ENCODE results near the gene BIRC2.

The BIRC2 gene

DNA sequence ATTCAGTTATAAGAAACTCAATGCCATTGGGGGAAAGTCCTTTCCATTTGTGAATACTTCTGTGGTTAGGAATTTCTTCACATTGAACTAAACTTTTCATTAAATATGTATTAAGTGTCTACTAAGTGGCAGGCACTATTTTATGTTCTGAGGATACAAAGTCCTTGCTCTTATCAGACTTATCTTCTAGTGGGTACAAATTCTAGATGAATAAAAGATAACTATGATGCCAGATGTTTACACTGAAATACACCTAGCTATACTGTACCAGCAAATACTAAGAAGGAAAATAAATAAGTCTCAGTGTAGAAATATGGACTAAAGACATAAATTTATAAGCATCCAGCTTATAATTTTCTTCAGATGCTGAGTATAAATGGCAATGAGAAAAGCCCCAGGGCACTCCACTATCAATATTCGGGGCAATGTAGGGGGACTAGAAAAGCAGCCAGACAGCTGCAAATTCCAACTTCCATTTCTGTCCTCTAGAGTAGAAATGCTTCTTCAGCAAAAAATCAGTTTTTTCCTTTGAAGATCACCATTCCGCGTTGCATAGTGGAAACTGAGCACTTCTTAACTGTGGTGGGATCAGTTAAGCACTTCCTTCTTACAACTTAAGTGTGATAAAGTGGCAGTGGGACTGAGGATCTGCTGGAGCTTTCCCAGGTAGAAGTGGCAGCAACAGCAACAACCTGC, 41.5 kb upstream of the BIRC2 start (continued):
- TF ChIP-seq RBAK (tag by site-specific recombination; IDR thresholded peaks at IDR 0.05) (no peak), KLF1 (tag by site-specific recombination; IDR thresholded peaks at IDR 0.05) (no peak), ZSCAN30 (tag by site-specific recombination; IDR thresholded peaks at IDR 0.05) (no peak), ZNF302 (tag by site-specific recombination; IDR thresholded peaks at IDR 0.05; ENCODE audit: low read depth) (no peak)
- TF ChIP-seq, protein P1, sequence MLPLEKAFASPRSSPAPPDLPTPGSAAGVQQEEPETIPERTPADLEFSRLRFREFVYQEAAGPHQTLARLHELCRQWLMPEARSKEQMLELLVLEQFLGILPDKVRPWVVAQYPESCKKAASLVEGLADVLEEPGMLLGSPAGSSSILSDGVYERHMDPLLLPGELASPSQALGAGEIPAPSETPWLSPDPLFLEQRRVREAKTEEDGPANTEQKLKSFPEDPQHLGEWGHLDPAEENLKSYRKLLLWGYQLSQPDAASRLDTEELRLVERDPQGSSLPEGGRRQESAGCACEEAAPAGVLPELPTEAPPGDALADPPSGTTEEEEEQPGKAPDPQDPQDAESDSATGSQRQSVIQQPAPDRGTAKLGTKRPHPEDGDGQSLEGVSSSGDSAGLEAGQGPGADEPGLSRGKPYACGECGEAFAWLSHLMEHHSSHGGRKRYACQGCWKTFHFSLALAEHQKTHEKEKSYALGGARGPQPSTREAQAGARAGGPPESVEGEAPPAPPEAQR (tag by site-specific recombination; IDR thresholded peaks at IDR 0.05) = no peak
- TF ChIP-seq, protein P2, sequence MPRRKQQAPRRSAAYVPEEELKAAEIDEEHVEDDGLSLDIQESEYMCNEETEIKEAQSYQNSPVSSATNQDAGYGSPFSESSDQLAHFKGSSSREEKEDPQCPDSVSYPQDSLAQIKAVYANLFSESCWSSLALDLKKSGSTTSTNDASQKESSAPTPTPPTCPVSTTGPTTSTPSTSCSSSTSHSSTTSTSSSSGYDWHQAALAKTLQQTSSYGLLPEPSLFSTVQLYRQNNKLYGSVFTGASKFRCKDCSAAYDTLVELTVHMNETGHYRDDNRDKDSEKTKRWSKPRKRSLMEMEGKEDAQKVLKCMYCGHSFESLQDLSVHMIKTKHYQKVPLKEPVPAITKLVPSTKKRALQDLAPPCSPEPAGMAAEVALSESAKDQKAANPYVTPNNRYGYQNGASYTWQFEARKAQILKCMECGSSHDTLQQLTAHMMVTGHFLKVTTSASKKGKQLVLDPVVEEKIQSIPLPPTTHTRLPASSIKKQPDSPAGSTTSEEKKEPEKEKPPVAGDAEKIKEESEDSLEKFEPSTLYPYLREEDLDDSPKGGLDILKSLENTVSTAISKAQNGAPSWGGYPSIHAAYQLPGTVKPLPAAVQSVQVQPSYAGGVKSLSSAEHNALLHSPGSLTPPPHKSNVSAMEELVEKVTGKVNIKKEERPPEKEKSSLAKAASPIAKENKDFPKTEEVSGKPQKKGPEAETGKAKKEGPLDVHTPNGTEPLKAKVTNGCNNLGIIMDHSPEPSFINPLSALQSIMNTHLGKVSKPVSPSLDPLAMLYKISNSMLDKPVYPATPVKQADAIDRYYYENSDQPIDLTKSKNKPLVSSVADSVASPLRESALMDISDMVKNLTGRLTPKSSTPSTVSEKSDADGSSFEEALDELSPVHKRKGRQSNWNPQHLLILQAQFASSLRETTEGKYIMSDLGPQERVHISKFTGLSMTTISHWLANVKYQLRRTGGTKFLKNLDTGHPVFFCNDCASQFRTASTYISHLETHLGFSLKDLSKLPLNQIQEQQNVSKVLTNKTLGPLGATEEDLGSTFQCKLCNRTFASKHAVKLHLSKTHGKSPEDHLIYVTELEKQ (tag by site-specific recombination; IDR thresholded peaks at IDR 0.05; ENCODE audit: borderline replicate concordance) = no peak

DNA sequence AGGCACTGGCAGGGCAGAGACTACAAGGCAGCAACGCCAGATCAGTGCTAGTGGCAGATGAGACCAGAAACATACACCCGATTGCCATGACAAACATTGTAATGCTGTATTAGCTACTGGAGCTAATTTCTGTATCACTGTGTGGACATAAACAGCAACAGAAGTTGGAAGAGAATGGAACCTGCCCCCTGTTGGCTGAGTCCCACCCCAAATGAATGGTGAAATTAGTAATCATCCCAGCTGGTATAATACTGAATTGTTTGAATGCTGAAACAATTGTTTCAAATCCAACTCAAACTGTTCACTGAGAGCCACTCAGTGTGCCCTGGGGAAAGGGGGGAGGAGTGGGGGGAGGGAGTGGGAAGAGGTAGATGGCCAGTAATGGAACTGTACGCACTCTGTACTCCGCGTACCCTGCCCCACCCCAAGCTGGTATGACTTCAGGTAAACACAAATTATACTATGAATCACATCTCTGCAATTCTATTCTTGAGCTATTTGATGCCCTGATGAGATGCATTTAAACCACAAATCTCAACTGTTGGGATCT, 40.9 kb upstream of the BIRC2 start:
- Histone ChIP-seq H3K9me3 (ENCODE audit: control insufficient read depth, insufficient read depth, low read depth, low read length) (no peaks in the 10 kb centered on the region), H3K4me3 (ENCODE audit: low read depth, low read length) (no peak overlapping the region), H3K36me3 (ENCODE audit: control insufficient read depth in 2 of 2, insufficient read depth in 1 of 2, low read length in 2 of 2) (no peaks in the 10 kb centered on the region), H3K4me1 (ENCODE audit: control insufficient read depth, insufficient read depth, low read length) (0 out of 2 replicates have a peak, but pooled peaks cover 3% of the 10 kb centered on the region), H3K27ac (ENCODE audit: extremely low read depth, low read depth, low read length) (no peak overlapping the region)
- peak; percentile 52 for TF ChIP-seq KLF1 (tag by site-specific recombination; IDR thresholded peaks at IDR 0.05)
- TF ChIP-seq, protein P3, sequence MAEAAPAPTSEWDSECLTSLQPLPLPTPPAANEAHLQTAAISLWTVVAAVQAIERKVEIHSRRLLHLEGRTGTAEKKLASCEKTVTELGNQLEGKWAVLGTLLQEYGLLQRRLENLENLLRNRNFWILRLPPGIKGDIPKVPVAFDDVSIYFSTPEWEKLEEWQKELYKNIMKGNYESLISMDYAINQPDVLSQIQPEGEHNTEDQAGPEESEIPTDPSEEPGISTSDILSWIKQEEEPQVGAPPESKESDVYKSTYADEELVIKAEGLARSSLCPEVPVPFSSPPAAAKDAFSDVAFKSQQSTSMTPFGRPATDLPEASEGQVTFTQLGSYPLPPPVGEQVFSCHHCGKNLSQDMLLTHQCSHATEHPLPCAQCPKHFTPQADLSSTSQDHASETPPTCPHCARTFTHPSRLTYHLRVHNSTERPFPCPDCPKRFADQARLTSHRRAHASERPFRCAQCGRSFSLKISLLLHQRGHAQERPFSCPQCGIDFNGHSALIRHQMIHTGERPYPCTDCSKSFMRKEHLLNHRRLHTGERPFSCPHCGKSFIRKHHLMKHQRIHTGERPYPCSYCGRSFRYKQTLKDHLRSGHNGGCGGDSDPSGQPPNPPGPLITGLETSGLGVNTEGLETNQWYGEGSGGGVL (tag by site-specific recombination; IDR thresholded peaks at IDR 0.05) = peak; percentile 56
- 0 out of 2 replicates have a peak, but pooled peaks have one; percentile 30 for TF ChIP-seq ZBTB17 (tag by site-specific recombination; IDR thresholded peaks at IDR 0.05)
- TF ChIP-seq ZNF404 (tag by site-specific recombination; IDR thresholded peaks at IDR 0.05) = no peak
- TF ChIP-seq, protein P4, sequence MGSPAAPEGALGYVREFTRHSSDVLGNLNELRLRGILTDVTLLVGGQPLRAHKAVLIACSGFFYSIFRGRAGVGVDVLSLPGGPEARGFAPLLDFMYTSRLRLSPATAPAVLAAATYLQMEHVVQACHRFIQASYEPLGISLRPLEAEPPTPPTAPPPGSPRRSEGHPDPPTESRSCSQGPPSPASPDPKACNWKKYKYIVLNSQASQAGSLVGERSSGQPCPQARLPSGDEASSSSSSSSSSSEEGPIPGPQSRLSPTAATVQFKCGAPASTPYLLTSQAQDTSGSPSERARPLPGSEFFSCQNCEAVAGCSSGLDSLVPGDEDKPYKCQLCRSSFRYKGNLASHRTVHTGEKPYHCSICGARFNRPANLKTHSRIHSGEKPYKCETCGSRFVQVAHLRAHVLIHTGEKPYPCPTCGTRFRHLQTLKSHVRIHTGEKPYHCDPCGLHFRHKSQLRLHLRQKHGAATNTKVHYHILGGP (tag by site-specific recombination; IDR thresholded peaks at IDR 0.05) = no peak
- POLR2A ChIA-PET = interaction anchor here (0.7 kb wide), 1 partner anchor 84 kb away, joined by 5 read pairs; no protein-coding TSS in a partner anchor
- CTCF ChIA-PET = interaction anchor here (0.6 to 3.6 kb wide), 9 partner anchors 8 to 318 kb away, joined by 3 to 20 read pairs (median 5); no protein-coding TSS in a partner anchor

DNA sequence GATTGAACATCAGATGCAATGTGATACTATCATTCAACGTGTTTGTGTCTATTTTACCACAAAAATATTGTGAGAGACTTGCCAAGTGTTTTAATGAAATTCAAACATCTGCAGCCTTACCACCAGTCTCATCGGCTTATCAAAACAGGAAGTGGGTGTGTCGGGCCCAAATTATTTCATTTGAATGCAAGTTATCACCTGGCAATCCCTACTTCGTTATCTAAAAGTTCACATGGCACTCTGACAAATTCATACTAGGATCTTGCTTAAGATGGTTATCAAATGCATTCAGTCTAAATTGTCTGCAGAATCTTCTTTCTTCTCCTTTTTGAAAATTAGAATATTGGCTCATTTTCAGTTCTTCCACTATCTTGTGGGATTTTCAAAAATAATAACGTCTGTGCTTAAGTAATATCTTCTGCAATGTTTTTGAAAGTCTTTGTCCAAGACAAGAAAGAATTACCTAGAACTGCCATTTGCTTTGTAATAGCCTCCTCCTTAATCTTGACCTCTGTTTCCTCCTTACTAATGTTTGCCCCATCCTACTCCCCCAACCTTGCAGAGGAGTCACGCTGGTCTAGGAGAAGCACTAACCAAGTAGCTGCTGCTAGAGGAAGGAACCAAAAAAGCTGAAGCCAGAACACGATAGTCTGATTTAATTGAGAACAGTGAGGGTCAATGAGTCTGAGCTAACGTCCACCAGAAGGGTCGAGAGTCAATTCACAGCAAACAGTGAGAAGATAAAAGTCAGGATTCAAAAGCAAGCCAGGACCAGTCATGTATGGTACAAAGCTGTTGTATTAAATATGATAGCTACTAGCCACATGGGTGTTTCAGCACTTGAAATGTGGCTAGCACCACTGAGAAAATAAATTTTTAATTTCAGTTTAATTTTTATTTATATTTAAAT, 39.9 kb upstream of the BIRC2 start:
- Histone ChIP-seq H3K27ac (ENCODE audit: extremely low read depth, low read depth, low read length) (no peak overlapping the region), H3K9me3 (ENCODE audit: control insufficient read depth, insufficient read depth, low read depth, low read length) (no peaks in the 10 kb centered on the region), H3K4me3 (ENCODE audit: low read depth, low read length) (no peak overlapping the region), H3K4me1 (ENCODE audit: control insufficient read depth, insufficient read depth, low read length) (0 out of 2 replicates have a peak, but pooled peaks cover 3% of the 10 kb centered on the region), H3K36me3 (ENCODE audit: control insufficient read depth in 2 of 2, insufficient read depth in 1 of 2, low read length in 2 of 2) (no peaks in the 10 kb centered on the region)
- ChIA-PET CTCF (interaction anchor here (0.6 to 3.6 kb wide), 10 partner anchors 7 to 1584 kb away, joined by 3 to 20 read pairs (median 4); no protein-coding TSS in a partner anchor), POLR2A (no interaction called here)
- TF ChIP-seq, protein P5, sequence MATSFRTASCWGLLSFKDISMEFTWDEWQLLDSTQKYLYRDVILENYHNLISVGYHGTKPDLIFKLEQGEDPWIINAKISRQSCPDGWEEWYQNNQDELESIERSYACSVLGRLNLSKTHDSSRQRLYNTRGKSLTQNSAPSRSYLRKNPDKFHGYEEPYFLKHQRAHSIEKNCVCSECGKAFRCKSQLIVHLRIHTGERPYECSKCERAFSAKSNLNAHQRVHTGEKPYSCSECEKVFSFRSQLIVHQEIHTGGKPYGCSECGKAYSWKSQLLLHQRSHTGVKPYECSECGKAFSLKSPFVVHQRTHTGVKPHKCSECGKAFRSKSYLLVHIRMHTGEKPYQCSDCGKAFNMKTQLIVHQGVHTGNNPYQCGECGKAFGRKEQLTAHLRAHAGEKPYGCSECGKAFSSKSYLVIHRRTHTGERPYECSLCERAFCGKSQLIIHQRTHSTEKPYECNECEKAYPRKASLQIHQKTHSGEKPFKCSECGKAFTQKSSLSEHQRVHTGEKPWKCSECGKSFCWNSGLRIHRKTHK (tag by site-specific recombination; IDR thresholded peaks at IDR 0.05) = no peak
- TF ChIP-seq, protein P6, sequence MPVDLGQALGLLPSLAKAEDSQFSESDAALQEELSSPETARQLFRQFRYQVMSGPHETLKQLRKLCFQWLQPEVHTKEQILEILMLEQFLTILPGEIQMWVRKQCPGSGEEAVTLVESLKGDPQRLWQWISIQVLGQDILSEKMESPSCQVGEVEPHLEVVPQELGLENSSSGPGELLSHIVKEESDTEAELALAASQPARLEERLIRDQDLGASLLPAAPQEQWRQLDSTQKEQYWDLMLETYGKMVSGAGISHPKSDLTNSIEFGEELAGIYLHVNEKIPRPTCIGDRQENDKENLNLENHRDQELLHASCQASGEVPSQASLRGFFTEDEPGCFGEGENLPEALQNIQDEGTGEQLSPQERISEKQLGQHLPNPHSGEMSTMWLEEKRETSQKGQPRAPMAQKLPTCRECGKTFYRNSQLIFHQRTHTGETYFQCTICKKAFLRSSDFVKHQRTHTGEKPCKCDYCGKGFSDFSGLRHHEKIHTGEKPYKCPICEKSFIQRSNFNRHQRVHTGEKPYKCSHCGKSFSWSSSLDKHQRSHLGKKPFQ (tag by site-specific recombination; IDR thresholded peaks at IDR 0.05) = no peak
